HEK293 (cell line): ENCODE data around the gene PDSS2.

Experiments used
- TCF7L2 ChIP-seq: IDR thresholded peaks from 2 replicates; pipeline ENCODE4 v1.6.1; 2011; ENCODE audit warnings: low read depth, mild to moderate bottlenecking, inconsistent platforms, low read length, moderate library complexity, borderline replicate concordance
- ZBTB10 ChIP-seq: fragments of 450-650 bp; formaldehyde crosslinking; IDR thresholded peaks from 2 replicates; pipeline ENCODE4 v1.5.1; 2016; ENCODE audit warnings: missing biosample characterization, missing genetic modification characterization
- ZBTB17 ChIP-seq: fragments of 450-650 bp; formaldehyde crosslinking; IDR thresholded peaks from 2 replicates; pipeline ENCODE4 v1.5.1; 2016; ENCODE audit warnings: missing biosample characterization, missing genetic modification characterization
- ZNF785 ChIP-seq: fragments of 450-650 bp; formaldehyde crosslinking; IDR thresholded peaks from 2 replicates; pipeline ENCODE4 v1.5.1; 2016; ENCODE audit warnings: missing biosample characterization, missing genetic modification characterization
- ZSCAN18 ChIP-seq: fragments of 450-650 bp; formaldehyde crosslinking; IDR thresholded peaks from 2 replicates; pipeline ENCODE4 v1.5.1; 2016; ENCODE audit warnings: missing biosample characterization, missing genetic modification characterization

GRCh38 chr6:107243471-107243870, 215.9 kb downstream of the PDSS2 start:
- TF ChIP-seq ZSCAN18: no peak
- TF ChIP-seq TCF7L2: no peak
- no peak for TF ChIP-seq ZBTB17 (tag by site-specific recombination)
- no peak for TF ChIP-seq ZNF785 (tag by site-specific recombination)
- no peak for TF ChIP-seq ZBTB10 (tag by site-specific recombination)
